Mesenchymal stem cell (in vitro differentiated cells and primary cell): Measurements from ENCODE around the gene METTL25B.

Experiments used
- DNase-seq: peaks from one replicate; pipeline ENCODE4 v3.0.0-alpha.2; 2013
- H2AFZ ChIP-seq: one replicate; pipeline ENCODE4 v1.6.1; 2013; ENCODE audit warnings: low read depth, mild to moderate bottlenecking, control low read depth, inconsistent platforms, low read length, moderate library complexity
- H2AK5ac ChIP-seq: 2 replicates; pipeline ENCODE4 v1.6.1; 2013; ENCODE audit warnings: low read length, moderate library complexity, mild to moderate bottlenecking, inconsistent platforms; ENCODE audit not compliant: severe bottlenecking
- H2BK120ac ChIP-seq: one replicate; pipeline ENCODE4 v1.6.1; 2013; ENCODE audit warnings: low read depth, mild to moderate bottlenecking, inconsistent platforms, low read length, moderate library complexity
- H2BK12ac ChIP-seq, 2 experiments: one replicate each; pipeline ENCODE4 v1.6.1; 2013; ENCODE audit warnings: inconsistent platforms in 2 of 2, low read length in 2 of 2, mild to moderate bottlenecking in 2 of 2, moderate library complexity in 2 of 2, control low read depth in 1 of 2
- H2BK15ac ChIP-seq: one replicate; pipeline ENCODE4 v1.6.1; 2013; ENCODE audit warnings: mild to moderate bottlenecking, low read depth, inconsistent platforms; ENCODE audit not compliant: poor library complexity, severe bottlenecking
- H2BK5ac ChIP-seq: 2 replicates; pipeline ENCODE4 v1.6.1; 2013; ENCODE audit warnings: low read depth, mild to moderate bottlenecking, low read length, control low read depth, inconsistent platforms; ENCODE audit not compliant: poor library complexity, severe bottlenecking
- H3K14ac ChIP-seq, 2 experiments: one replicate each; pipeline ENCODE4 v1.6.1; 2013; ENCODE audit warnings: inconsistent platforms in 2 of 2, low read length in 2 of 2, control low read depth in 1 of 2, mild to moderate bottlenecking in 1 of 2, moderate library complexity in 1 of 2
- H3K18ac ChIP-seq, 2 experiments: one replicate each; pipeline ENCODE4 v1.6.1; 2013; ENCODE audit warnings: inconsistent platforms in 2 of 2, low read length in 2 of 2, control low read depth in 1 of 2, low read depth in 1 of 2, mild to moderate bottlenecking in 1 of 2
- H3K23ac ChIP-seq, 2 experiments: one replicate each; pipeline ENCODE4 v1.6.1; 2013; ENCODE audit warnings: inconsistent platforms in 2 of 2, low read length in 2 of 2, mild to moderate bottlenecking in 2 of 2, moderate library complexity in 2 of 2, control low read depth in 1 of 2
- H3K27ac ChIP-seq: 2 replicates; pipeline ENCODE4 v1.5.1; 2013; ENCODE audit warnings: mild to moderate bottlenecking, moderate library complexity, low read length, control low read depth, inconsistent platforms; ENCODE audit not compliant: poor library complexity, severe bottlenecking
- H3K27me3 ChIP-seq, 2 experiments: 2 replicates each; pipeline versions ENCODE4 v1.6.1 to v1.7.0; 2013; ENCODE audit warnings: low read length in 2 of 2, mild to moderate bottlenecking in 2 of 2, moderate library complexity in 2 of 2, control low read depth in 1 of 2, inconsistent platforms in 1 of 2; ENCODE audit not compliant: control insufficient read depth in 1 of 2, insufficient read depth in 1 of 2
- H3K36me3 ChIP-seq, 2 experiments: 2 replicates each; pipeline versions ENCODE4 v1.6.1 to v1.7.0; 2013; ENCODE audit warnings: low read length in 2 of 2, control low read depth in 1 of 2, inconsistent platforms in 1 of 2, low read depth in 1 of 2, mild to moderate bottlenecking in 1 of 2; ENCODE audit not compliant: insufficient read depth in 2 of 2, control insufficient read depth in 1 of 2
- H3K4ac ChIP-seq, 2 experiments: one replicate each; pipeline ENCODE4 v1.6.1; 2013; ENCODE audit warnings: inconsistent platforms in 2 of 2, low read length in 2 of 2, mild to moderate bottlenecking in 2 of 2, moderate library complexity in 2 of 2, control low read depth in 1 of 2, low read depth in 1 of 2
- H3K4me1 ChIP-seq: 2 replicates; pipeline ENCODE4 v1.6.1; 2013; ENCODE audit warnings: low read depth, low read length, control low read depth; ENCODE audit not compliant: control insufficient read depth, insufficient read depth
- H3K4me2 ChIP-seq: 2 replicates; pipeline ENCODE4 v1.6.1; 2013; ENCODE audit warnings: low read length, mild to moderate bottlenecking, inconsistent platforms; ENCODE audit not compliant: poor library complexity, severe bottlenecking
- H3K4me3 ChIP-seq, 2 experiments: 2 replicates each; pipeline versions ENCODE4 v1.5.1 to v1.7.0; 2013; ENCODE audit warnings: low read length in 2 of 2, mild to moderate bottlenecking in 2 of 2, control low read depth in 1 of 2, low read depth in 1 of 2; ENCODE audit not compliant: insufficient read depth in 1 of 2
- H3K79me1 ChIP-seq: replicated peaks from 2 replicates; pipeline ENCODE4 v1.6.1; 2013; ENCODE audit warnings: mild to moderate bottlenecking, control low read depth, low read length, inconsistent platforms; ENCODE audit not compliant: poor library complexity, severe bottlenecking
- H3K9ac ChIP-seq: 2 replicates; pipeline ENCODE4 v1.7.0; 2013; ENCODE audit warnings: mild to moderate bottlenecking, low read length, moderate library complexity
- H3K9me3 ChIP-seq: 2 replicates; pipeline ENCODE4 v1.7.0; 2013; ENCODE audit warnings: mild to moderate bottlenecking, low read length; ENCODE audit not compliant: control insufficient read depth
- H4K8ac ChIP-seq: one replicate; pipeline ENCODE4 v1.6.1; 2013; ENCODE audit warnings: inconsistent platforms, mild to moderate bottlenecking, low read length, moderate library complexity
- H4K91ac ChIP-seq: one replicate; pipeline ENCODE4 v1.6.1; 2013; ENCODE audit warnings: mild to moderate bottlenecking, low read length, inconsistent platforms
- WGBS: methylation state at CpG from one replicate; pipeline ENCODE4 v1.1.7; 2013; ENCODE audit warnings: mixed read lengths; 5-methylcytosine and 5-hydroxymethylcytosine counted together

The METTL25B gene

DNA sequence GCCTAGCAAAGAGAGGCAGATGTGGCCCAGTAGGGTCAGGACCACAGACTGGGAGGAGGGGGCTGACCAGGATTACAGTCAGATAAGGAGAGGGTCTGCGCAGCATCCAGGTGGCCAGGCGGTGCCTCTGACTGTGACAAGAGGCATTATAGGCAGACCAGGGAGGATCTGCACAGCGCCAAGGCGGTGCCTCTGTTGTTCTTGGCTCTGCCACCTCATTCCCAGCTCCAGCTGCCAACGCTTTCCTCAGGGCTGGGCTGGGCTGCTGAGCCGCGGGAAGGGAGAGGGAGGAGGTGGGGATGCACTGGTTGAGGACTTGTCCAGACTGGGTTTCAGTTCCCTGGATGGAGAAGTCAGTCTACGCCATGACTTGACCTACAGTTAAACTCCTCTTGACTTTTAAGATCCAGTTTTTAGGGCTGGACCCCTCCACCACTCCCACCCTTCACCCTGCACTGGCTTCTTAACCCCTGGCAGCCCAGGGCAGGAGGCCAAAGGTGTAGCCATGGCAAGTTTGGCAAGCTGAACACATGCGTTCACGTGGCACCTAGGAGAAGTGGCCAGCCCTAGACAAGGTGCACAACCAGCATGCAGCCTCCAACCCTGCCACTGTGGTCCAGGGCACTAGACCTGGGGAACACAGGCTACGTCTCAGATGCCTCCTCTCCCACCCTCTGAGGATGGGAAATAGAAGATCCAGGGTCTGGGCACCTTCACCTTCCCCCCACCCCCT is 18.3 kb upstream of the METTL25B start:
- Histone ChIP-seq H3K9ac (peak overlapping the region; percentile 89), H4K91ac (peak overlapping the region; percentile 79), H3K18ac (peak overlapping the region in 1 of 2 experiments; percentile 26), H3K23ac (no peak overlapping the region), H2BK15ac (peak overlapping the region; percentile 15), H2AFZ (no peak overlapping the region), H3K4me2 (no peak overlapping the region), H3K4ac (no peak overlapping the region), H2AK5ac (no peak overlapping the region), H3K36me3 (peaks cover 0 to 2% of the 10 kb centered on the region in 2 experiments), H2BK12ac (peak overlapping the region; percentile 25 to 61), H2BK120ac (peak overlapping the region; percentile 11), H2BK5ac (no peak overlapping the region), H3K9me3 (no peaks in the 10 kb centered on the region), H3K4me1 (peaks cover 47% of the 10 kb centered on the region), H3K27ac (no peak overlapping the region), H3K79me1 (no peaks in the 10 kb centered on the region), H4K8ac (peak overlapping the region; percentile 3), H3K4me3 (peak overlapping the region in 1 of 2 experiments; percentile 27), H3K14ac (peak overlapping the region in 1 of 2 experiments; percentile 14), H3K27me3 (peaks cover 0 to 7% of the 10 kb centered on the region in 2 experiments)
- 67% methylated on average over 7 of the region's 11 CpGs for WGBS
- DNase-seq, result no peak

GRCh38 chr1:156711011-156711817 is 17.1 kb upstream of the METTL25B start:
- no peak overlapping the region for H2AK5ac ChIP-seq
- DNase-seq, result no peak
- no peak overlapping the region for H3K4me2 ChIP-seq
- no peak overlapping the region for H3K14ac ChIP-seq
- no peak overlapping the region for H4K8ac ChIP-seq
- H3K36me3 ChIP-seq, result peaks cover 0 to 9% of the 10 kb centered on the region in 2 experiments
- H3K4ac ChIP-seq, result no peak overlapping the region
- H2BK120ac ChIP-seq, result peak overlapping the region; percentile 6
- peak overlapping the region in 1 of 2 experiments; percentile 52 for H3K18ac ChIP-seq
- H2BK15ac ChIP-seq, result no peak overlapping the region
- no peak overlapping the region for H3K27ac ChIP-seq
- WGBS, result 20% methylated on average over 7 of the region's 9 CpGs
- no peak overlapping the region for H4K91ac ChIP-seq
- peak overlapping the region in 1 of 2 experiments; percentile 5 for H3K23ac ChIP-seq
- H3K9ac ChIP-seq, result no peak overlapping the region
- H3K27me3 ChIP-seq, result no peaks in the 10 kb centered on the region
- H2AFZ ChIP-seq, result no peak overlapping the region
- H3K4me1 ChIP-seq, result peaks cover 34% of the 10 kb centered on the region
- no peaks in the 10 kb centered on the region for H3K79me1 ChIP-seq
- no peaks in the 10 kb centered on the region for H3K9me3 ChIP-seq
- H3K4me3 ChIP-seq, result no peak overlapping the region
- no peak overlapping the region for H2BK5ac ChIP-seq
- peak overlapping the region in 1 of 2 experiments; percentile 76 for H2BK12ac ChIP-seq

DNA sequence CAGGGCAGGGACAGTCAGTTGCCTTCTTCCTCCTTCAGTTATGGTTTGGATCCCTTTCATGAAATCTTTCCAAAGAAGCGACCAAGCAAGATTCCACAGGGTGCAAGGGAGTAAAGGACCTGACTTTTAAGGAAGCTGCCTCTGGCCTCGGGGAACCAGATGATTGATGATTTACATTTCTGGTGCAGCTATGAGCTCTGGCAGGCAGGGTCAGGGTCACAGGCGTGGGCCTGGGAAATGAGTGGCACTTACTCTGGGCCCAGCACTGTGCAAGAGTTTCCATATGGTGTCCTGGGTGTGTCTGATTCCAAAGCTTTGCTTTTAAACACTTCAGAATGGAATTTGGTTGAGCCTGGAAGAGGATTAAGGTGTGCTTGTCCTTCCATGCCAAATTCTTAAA is 15.6 kb upstream of the METTL25B start:
- no peak overlapping the region for H4K8ac ChIP-seq
- H3K27ac ChIP-seq, result no peak overlapping the region
- 24% methylated on average over 3 of the region's 3 CpGs for WGBS
- H3K14ac ChIP-seq, result no peak overlapping the region
- peak overlapping the region in 1 of 2 experiments; percentile 94 for H3K23ac ChIP-seq
- H2BK12ac ChIP-seq, result peak overlapping the region in 1 of 2 experiments; percentile 57
- peak overlapping the region in 1 of 2 experiments; percentile 33 for H3K4me3 ChIP-seq
- no peak overlapping the region for H3K4me2 ChIP-seq
- H2BK120ac ChIP-seq, result no peak overlapping the region
- H3K4me1 ChIP-seq, result peaks cover 20% of the 10 kb centered on the region
- no peak overlapping the region for H2AFZ ChIP-seq
- H2AK5ac ChIP-seq, result no peak overlapping the region
- H3K36me3 ChIP-seq, result peaks cover 0 to 9% of the 10 kb centered on the region in 2 experiments
- H3K18ac ChIP-seq, result no peak overlapping the region
- H4K91ac ChIP-seq, result no peak overlapping the region
- no peak for DNase-seq
- H3K9ac ChIP-seq, result no peak overlapping the region
- H3K27me3 ChIP-seq, result no peaks in the 10 kb centered on the region
- peaks cover 3% of the 10 kb centered on the region for H3K79me1 ChIP-seq
- H2BK5ac ChIP-seq, result no peak overlapping the region
- H3K9me3 ChIP-seq, result no peaks in the 10 kb centered on the region
- H2BK15ac ChIP-seq, result no peak overlapping the region
- no peak overlapping the region for H3K4ac ChIP-seq

- Histone ChIP-seq H3K4me1 (peaks cover 8% of the 10 kb centered on the region), H2BK5ac (no peak overlapping the region), H2AK5ac (no peak overlapping the region), H3K79me1 (peaks cover 3% of the 10 kb centered on the region), H3K4me3 (no peak overlapping the region), H3K23ac (no peak overlapping the region), H3K36me3 (peaks cover 6 to 16% of the 10 kb centered on the region in 2 experiments), H2BK15ac (no peak overlapping the region), H2AFZ (no peak overlapping the region), H4K8ac (no peak overlapping the region), H4K91ac (no peak overlapping the region), H3K27ac (no peak overlapping the region), H3K4me2 (no peak overlapping the region), H3K9ac (no peak overlapping the region), H3K27me3 (no peaks in the 10 kb centered on the region), H2BK12ac (no peak overlapping the region), H3K9me3 (no peaks in the 10 kb centered on the region), H3K4ac (no peak overlapping the region), H2BK120ac (no peak overlapping the region), H3K14ac (no peak overlapping the region), H3K18ac (no peak overlapping the region)
- no peak for DNase-seq
- WGBS, result 85% methylated on average over 3 of the region's 3 CpGs
Measured at GRCh38 chr1:156714830-156715229, 13.4 kb upstream of the METTL25B start.
